Medulla oblongata (tissue), 1 donor: ENCODE data around the gene LRRC27.

Experiments
- DNase-seq: peaks from one replicate; pipeline ENCODE4 v3.0.0-alpha.2; 2015; ENCODE audit errors: extremely low spot score

LRRC27 gene

DNA sequence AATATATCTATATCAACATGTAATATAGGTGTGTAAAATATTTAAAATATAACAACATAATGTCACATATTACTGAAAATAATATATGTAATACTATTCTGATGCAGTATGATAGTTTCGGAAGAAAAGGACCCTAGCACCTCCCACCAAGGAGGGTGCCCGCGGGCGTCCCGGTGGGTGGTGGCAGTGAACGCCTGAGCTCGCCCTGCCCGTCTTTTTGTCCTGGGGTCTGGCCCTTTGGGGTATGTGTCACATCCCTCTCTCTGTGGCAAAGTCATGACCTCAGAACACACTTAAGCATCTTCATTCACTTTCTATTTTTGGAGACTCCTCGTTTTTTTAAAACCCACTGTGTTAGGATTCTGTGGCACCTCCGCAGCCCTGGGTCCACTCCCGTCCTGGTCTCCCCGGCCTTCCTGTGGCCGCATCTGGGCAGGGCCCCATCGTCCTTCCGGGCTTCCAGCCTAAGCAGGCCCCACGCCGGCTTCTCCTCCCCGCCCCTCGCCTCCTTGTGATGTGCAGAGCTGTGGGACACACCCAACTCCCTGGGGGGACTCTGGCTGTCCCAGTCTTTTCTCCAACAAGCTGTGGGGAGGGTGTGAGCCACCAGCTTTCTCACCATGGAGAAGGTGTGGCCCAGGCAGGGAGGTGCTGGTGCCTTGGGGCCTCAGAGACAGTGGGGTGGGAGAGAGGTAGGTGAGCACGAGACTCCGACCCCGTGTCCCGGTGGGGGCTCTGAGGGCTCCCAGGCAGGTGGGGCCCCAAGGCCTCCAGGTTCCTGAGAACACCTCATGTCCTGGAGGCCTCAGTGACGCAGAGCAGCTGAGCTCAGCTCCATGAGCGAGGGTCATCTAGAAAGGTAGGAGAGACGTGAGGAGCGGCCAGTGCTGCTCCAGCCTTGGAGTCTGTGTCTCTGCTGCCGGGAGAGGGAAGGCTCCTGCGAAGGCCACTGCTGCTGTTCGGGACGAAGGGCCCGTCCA is 81.5 kb downstream of the LRRC27 start:
- no peak for DNase-seq

DNA sequence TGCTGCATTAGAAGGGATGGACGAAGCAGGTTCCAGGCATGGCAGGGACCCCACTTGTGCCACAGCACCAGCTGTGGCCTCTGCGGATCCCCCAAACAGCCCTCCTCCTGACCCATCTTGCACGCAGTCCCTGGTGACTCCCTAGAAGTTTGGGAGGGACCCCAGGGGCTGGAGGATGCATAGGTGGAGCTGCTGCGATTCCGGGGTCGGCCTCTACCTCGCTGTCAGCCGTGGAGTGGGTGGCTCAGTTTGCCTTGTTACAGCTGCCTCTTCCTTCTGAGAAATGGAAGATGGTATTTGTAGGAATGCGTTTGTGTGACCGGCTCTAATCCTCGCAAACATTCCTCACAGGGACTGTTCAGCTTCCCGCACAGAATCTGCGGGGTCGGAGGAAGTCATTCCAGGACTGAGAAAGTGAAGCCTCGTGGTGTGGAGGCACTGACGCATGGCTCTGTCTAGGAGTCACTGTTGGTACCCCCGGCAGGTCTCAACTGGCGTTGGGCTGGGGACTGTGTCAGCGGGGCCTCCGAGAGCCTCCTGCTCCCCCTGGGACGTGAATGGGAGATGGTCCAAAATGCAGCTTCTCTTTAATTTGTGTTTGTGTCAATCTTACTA is 82.5 kb downstream of the LRRC27 start:
- no peak for DNase-seq

DNA sequence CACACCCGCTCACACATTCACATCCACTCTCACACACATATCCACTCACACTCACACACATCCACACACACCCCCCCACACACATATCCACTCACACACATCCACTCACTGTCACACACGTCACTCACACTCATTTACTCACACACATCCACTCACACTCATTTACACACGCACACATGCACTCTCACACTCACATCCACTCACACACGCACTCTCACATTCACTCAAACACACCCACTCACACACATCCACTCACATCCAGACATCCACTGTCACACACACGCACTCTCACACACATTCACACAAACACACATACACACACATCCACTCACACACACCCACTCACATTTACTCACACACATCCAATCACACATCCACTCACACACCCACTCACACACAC is 83.3 kb downstream of the LRRC27 start:
- no peak for DNase-seq

DNA sequence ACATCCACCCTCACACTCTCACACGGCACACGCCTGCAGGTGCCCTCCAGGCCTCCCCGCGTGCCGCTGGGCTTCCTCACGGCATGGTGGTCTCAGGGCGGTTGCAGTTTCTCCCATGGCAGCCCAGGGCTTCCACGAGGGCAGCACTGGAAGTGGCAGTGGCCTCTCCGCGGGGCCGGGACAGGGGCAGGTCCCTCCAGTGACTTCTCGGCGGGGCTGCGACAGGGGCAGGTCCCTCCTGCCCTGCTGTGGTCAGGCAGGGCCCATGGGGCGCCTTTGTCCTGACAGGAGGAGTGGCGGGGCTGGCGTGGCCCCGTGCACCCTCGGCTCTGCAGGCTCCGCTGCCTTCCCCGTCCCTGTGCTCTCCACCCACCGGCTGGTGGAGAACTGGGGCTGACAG is 84.0 kb downstream of the LRRC27 start:
- DNase-seq: no peak

DNA sequence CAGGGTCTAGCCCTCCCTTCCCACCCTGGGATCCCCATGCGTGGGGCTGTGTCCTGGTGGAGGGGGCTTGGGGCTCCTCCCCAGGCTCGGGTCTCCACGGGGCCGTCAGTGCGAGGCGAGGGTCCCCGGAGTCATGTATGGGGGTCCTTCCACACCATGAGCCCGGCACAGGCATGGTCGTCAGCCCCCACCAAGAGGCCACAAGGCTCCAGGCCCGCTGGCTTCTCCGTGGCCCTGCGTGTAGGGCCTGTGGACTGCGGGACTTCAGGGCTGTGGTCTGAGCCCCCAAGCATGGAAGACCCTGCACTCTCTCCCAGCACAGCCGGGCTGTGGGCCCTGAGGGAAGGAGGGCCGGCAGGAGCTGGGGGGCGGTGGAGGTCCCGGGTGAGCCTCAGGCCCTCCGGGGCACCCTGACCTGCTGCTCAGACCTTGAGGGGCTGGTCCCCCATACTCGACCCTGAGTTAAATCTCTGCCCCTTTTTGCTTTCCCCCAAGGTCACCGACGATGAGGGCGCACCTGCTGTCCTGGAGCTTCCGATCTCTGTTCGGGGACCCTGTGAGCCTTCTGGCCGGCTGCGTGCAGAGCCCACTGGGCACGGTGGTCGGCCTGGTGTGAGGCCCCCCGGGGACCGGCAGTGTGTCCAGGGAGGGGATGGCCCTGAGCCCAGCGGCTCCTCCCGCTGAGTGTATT is 84.7 kb downstream of the LRRC27 start:
- DNase-seq: no peak

DNA sequence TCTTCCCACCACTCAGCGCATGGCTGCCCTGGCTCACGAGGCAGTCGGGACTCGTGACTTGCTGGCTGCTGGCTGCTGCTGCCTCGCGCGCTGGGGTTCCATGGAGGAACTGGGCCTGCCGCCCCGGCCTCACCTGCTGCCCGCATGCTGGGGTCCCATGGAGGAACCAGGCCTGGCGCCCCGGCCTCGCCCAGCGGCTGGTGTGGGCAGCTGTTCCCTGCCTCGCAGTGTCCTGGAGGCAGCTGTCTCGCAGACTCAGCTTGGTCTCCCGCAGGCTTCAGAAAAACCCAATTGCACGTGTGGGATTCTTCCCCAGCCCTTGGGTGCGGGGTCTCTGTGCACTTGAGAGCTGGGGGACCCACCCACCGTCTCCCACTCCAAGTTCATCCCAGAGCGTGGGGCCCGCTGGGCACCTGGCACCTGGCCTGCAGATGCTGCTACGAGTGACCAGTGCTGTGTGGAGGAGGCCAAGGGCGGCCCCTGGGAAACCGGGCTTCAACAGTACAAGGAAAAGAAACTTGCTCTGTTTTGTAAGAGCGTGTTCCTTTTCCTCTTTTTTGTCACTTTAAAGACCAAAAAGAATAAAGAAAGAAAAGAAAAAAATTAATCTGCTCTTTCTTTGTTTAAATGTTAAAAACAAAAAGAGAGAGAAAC is 85.4 kb downstream of the LRRC27 start:
- no peak for DNase-seq

DNA sequence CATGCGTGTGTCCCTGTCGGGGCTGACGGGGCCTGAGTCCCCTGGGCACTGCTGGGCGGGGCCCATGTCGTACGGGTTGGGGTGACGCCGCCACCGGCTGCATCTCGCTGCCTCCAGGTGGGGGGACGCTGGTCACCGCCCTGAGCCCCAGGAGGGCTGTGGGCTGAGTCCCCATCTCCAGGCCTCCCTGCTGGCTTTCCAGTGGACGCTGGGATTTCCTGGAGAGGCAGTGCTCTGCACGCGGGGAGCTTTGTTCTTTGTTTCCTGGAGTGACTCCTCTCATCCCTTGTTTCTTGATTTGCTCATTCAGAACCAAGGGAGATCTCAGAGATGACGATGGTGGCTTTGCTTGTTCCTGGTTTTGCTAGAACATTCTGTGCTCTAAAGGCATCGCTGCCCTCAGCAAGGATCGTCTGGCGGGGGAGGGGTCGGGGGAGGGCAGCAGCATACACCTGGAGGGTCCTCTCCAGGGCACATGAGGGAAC is 86.0 kb downstream of the LRRC27 start:
- no peak for DNase-seq

DNA sequence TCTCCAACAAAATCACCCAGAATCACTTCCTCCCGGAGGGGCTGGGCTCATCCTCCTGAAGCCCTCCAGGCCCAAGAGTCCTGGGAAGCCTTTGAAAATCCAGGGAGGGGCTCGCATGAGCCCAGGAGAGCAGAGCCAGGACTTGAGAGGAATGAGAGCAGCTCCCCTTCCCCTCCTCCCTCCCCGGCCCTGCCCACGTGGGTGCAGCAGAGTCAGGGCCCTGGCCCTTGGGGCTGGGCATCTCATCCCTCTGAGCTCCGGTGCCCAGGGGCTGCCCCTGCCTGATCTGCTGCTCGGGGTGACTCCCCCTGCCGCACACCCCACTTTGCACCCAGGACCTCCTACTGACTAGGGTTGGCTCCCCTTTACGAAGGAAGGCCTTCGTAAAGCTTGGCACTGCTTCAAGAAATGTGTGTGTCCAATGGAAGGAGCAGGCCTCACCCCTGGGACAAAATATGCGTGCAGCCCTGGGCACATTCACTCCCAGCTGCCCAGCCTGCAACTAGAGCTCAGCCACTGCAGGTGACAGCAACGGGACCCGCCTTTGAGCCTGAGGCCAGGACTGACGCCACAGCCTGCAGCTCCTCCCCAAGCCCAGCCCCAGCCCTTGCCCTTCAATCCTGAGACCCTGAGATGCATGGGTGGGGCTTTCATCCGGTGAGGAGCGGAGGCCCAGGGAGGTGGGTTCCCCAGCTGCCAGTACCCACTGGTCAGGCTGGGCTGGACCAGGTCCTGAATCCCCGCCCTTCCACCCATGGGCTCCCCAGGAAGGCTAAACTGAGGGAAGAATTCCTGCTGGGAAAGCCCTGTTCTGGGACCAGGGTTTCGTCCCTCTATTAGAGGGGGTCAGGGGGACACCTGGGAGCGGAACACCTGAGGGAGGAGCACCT is 86.8 kb downstream of the LRRC27 start:
- no peak for DNase-seq

DNA sequence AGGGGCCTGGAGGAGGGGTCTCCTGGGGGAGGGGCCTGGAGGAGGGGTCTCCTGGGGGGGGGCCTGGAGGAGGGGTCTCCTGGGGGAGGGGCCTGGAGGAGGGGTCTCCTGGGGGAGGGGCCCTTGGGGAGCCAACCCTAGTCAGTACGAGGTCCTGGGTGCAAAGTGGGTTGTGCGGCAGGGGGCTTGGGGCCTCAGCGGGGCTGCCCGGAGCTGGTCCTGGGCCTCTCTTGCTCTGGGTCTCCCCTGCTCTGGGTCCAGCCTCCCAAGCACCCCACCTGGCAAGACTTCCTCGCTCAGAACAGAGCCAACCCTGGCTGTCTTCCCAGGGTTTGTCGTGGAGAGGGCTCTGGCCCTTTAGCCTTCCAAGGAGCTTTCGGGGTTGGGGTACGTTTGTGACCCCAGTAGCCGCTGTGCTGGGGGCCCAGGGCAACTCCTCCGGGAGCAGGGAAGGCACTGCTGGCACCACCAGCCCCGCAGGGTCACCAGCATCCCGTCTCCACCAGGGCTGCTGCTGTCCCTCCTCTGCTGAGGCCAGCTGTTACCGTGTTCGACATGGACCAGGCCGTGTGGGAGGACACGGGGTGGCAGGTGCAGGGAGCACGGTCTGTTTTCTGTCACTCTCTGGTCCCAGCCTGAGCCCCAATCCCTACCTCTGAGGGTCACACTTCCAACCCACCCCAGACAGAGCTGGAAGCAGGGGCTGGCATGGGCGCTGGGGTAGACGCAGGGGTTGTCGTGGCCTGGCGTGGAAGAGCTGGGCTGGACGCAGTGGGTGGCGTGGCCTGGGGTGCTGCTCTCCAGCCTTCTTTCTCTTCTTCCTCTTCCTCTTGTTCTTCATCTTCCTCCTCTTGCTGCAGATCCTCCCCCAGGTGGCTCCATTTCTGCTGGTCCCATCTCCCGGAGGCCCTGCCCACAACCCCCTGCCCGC is 87.8 kb downstream of the LRRC27 start:
- DNase-seq: no peak

DNA sequence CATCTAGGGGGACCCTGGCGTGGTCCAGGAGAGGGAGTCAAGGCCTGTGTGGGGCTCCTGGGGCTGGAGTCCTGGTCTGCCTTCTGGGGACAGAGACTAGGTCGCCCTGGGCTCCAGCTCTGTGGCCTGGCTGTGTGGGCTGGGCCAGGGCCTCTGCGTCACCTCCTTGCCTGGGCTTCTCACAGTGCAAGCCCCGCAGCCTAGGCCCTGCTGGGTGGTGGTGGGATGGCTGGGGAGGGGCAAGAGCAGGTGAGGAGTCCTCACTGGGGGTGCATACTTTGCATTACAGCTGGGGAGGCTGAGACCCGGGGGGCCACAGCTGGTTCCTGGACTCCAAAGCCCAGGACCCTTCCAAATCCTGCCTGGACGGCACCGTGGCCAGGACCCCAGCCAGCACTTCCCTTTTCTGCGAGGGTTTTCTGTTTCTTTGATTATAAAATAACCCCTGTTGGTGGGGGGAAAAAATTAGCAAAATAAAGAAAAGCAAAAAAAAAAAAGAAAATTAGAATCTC is 88.5 kb downstream of the LRRC27 start:
- no peak for DNase-seq

DNA sequence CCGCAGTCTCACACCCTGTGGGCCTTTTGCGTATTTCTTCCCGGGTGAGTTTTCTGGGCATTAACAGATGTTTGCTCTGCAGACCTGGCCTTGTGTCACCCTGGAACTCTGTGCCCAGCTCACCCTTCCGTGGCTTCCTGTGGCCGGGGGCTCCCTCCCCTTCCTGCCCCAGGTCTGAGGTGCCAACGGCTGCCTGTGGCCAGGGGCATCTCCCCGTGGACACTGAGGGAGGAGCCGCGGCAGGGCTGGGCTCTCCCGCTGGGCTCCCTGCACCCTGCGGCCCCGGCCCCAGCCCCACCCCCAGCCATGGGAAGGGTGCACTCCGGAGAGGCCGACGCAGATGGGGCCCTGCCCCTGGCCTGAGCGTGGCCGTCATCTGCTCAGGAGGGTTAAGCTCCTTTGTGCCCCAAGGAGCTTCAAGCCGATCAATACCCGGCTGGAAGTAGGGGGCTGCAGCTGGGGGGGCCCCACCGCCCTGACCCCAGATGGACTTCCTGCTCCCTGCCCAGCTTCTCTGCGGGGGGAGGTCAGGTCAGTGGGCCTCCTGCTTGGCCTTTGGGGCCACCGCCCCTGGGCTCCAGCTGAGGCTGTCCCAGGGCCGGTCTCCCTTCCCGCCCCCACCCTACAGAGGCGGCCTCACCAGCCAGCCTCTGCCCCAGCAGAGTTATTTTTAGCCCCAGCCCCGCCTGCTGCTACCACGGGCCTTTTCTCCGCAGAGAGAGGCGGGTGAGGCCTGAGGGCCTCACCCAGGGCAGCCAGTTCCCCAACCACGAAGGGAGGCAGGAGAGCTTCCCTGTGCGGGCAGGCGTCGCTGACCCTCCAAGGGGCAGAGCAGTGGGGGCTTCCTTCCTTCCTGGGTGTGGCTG is 89.2 kb downstream of the LRRC27 start:
- DNase-seq: peak; percentile 78

DNA sequence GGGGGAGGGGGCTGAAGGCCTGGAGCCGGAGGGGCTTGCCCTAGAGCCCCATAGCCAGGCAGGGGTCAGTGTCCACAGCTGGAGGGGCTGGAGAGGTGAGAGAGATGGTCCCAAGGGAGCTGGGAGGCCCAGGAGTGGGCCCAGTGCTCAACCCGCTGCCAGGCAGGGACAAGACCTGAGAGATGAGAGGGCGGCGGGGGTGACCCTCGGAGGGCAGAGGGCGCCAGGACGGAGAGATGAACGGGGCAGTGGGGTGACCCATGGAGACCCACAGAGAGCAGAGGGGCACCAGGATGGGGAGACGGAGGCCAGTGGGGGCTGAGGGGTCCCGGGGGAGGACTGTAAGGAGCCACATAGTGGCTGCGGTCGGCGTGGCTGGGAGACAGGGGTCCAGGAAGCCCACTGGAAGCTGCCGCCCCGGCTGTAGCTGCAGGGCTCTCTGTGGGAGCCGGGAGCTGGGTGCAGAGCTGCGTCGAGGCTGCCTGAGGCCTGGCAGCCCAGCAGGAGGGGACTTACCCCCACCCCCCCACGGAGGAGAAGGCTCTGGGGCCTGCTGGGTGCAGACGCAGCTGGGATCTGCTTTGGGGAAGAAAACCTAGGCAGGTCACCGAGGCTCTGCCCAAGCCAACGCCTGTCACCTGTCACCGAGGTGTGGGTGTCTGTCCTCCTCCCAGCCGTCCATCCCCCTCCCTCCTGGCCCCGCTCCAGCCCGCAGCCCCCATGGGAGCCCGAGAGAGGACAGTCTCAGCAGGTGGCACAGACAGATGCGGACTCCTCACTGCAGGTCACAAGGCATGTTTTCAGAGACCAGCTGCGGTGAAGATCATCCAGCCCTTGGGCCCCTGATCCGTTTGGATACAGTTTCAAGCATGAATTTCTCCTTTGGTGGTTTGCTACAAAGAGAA is 90.1 kb downstream of the LRRC27 start:
- DNase-seq: no peak

DNA sequence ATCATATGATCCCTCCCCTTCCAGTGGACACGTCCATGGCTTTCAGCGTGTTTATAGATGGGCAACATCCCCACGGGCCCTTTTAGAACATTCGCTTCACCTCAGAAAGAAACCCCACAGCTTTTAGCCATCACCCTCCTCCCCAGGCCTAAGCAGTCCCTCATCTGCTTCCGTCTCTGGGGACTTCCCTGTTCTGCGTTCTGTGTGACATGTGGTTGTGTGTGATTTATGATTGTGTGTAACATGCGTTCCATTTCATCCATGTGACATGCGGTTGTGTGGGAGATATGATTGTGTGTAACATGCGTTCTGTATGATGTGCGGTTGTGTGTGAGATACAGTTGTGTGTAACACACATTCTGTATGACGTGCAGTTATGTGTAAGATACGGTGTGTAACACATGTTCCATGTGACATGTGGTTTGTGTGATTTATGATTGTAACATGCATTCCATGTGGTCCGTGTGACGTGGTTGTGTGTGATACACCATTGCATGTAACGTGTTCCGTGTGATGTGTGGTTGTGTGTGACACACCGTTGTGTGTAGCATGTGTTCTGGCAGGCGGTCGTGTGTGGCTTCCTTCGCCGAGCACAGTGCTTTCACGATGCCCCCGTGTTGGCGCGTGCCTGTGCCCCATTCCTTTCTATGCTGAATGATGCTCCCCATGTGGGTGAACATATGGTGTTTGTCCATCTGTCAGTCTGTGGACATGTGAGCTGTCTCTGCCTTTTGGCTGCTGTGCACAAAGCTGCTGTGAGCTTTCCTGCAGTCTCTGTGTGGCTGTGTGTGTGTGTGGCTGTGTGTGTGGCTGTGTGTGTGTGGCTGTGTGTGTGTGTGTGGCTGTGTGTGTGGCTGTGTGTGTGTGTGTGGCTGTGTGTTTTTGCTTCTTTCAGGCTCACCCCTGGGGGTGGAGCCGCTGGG is 91.2 kb downstream of the LRRC27 start:
- no peak for DNase-seq

DNA sequence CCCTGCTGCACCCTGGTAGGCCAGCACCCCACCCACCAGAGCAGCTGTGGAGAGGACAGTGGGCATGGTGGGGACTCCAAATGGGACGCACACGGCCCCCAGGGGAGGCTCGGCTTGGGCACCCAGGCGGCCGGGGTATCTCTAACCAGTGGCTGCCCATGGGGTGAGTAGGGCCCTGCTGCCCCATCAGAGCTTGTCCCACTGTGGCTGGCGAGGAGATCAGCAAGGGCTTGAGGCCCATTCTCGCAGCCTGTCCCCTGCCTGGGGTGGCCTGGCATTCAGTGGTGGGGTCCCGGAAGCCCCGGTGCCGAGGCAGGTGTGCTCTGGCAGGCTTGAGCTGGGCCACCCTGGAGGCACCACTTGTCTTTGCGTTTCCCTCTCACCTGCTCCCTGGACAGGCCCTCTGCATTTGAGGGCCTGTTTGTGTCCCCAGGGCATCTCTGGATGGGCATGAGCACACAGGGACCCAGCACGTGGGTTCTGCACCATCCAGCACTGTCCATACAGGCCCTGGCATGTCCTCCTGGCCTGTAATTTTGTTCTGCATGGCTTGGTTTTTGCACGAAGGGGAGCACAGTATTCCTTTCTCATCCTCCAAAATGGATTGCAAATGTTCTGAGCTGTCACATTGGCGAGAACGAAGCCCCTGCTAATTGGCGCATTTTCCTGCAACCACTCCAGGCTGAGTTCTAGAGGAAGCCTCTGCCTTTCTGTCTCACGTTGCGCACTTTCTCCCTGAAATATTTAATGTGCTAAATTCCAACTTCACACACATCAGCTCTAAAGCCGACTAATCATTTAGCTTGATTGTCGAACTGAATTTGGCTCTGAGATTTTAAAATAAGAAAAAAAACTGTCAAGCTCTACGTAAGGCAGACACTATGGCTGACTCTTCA is 92.2 kb downstream of the LRRC27 start:
- no peak for DNase-seq

DNA sequence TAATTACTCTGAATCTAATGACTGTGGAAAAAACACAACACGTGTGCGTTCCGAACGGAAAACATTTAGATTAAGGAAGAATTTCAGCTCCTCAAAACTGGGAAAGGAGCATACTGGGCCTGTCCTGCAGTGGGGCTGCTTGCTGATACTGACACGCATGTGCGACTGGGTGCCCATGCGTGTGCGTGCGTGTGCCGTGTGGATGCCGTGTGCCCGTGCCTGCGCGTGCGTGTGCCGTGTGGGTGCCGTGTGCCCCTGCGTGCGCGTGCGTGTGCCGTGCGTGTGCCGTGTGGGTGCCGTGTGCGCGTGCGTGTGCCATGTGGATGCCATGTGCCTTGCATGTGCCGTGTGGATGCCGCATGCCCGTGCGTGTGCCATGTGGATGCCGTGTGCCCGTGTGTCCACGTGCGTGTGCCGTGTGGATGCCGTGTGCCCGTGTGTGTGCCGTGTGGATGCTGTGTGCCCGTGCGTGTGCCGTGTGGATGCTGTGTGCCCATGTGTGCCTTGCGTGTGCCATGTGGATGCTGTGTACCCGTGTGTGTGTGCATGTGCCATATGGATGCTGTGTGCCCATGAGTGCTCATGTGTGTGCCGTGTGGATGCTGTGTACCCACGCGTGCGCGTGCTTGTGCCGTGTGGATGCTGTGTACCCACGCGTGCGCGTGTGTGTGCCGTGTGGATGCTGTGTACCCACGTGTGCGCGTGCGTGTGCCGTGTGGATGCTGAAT is 93.2 kb downstream of the LRRC27 start:
- DNase-seq: no peak
